Right lobe of liver (tissue), 6 donors: ENCODE results near the gene PTPN4. TPM values are rescaled to one million over a fixed set of nuclear protein-coding genes. Genes with fewer than 3 reads are reported as not detected.

Experiments used
- ATAC-seq, 4 donors: fragments of 200-7000 bp; cut with Tn5 transposase; one replicate each; pipeline ENCODE4 v1.9.1; 2020; ENCODE audit warnings: mild to moderate bottlenecking in 4 of 4, moderate library complexity in 4 of 4
- DNase-seq, 3 donors: peaks; one replicate each; pipeline ENCODE4 v3.0.0-alpha.2; 2020
- H3K27ac ChIP-seq, 3 donors: fragments of 200-600 bp; one replicate each; pipeline ENCODE4 v1.8.0; 2022
- H3K27me3 ChIP-seq, 2 donors: fragments of 200-600 bp; one replicate each; pipeline ENCODE4 v1.8.0; 2022
- H3K36me3 ChIP-seq, 4 donors: fragments of 200-600 bp; sonication (generic) in 1 of 4; one replicate each; pipeline versions ENCODE4 v1.5.1 to v1.8.0; 2017 to 2022; ENCODE audit warnings: control low read depth in 1 of 4
- H3K4me1 ChIP-seq, 4 donors: fragments of 200-600 bp; sonication (generic) in 1 of 4; one replicate each; pipeline versions ENCODE4 v1.5.1 to v1.8.0; 2017 to 2022; ENCODE audit warnings: control low read depth in 1 of 4
- H3K4me3 ChIP-seq, 3 donors: fragments of 200-600 bp; one replicate each; pipeline ENCODE4 v1.8.0; 2022
- H3K9me3 ChIP-seq, 4 donors: fragments of 200-600 bp; sonication (generic) in 1 of 4; one replicate each; pipeline versions ENCODE4 v1.5.1 to v1.8.0; 2017 to 2022; ENCODE audit warnings: control low read depth in 1 of 4
- POLR2A ChIP-seq: fragments of 450-650 bp; IDR thresholded peaks from one replicate; pipeline ENCODE4 v1.6.1; 2017; ENCODE audit warnings: antibody characterized with exemption, mild to moderate bottlenecking
- WGBS: methylation state at CpG from one replicate; pipeline ENCODE4 v1.1.6; 2018; ENCODE audit warnings: low coverage, low lambda C conversion rate; ENCODE audit not compliant: insufficient coverage; ENCODE audit errors: missing lambda C conversion rate; 5-methylcytosine and 5-hydroxymethylcytosine counted together
- intact Hi-C, 2 donors: fragments of 100-400 bp; cut with DNase I; formaldehyde crosslinking; loops; one replicate each; pipeline versions ENCODE4 v1.11.2 to v1.14.1; 2022
- total RNA-seq, 6 experiments: library from RNA; depleted of rRNA in 2 of 6; stranded (reverse); fragments of >200 nt in 2 of 6; fragmentation: NEBNext Ultra II Directional in 3 of 6; extraction: Animal tissue kit (Norgen Biotek cat#: 25700) in 3 of 6; gene quantifications; one replicate each; pipeline versions ENCODE4 v1.1.0 to v1.2.4, GENCODE V29; 2016 to 2023
- TF ChIP-seq, protein P1 (sequence below), 4 donors: fragments of 200-600 bp in 3 of 4; fragments of 450-650 bp in 1 of 4; IDR thresholded peaks; one replicate each; pipeline versions ENCODE4 v1.5.1 to v1.8.0; 2016 to 2022; ENCODE audit warnings: antibody characterized with exemption in 4 of 4, mild to moderate bottlenecking in 2 of 4
- donor health status: DM: no; HTN: yes; CAD: no.
- donor health status: DM: no; HTN: no; CAD: no.
- donor health status: DM: no; HTN: no; CAD: no.
- donor health status: DM: no; HTN: yes; CAD: no.
- donor health status: DM: no; HTN: yes; CAD: no.

PTPN4 gene
- total RNA-seq, 6 experiments from 2014 or later = 8.5 to 19.9 (median 14.8) TPM

DNA sequence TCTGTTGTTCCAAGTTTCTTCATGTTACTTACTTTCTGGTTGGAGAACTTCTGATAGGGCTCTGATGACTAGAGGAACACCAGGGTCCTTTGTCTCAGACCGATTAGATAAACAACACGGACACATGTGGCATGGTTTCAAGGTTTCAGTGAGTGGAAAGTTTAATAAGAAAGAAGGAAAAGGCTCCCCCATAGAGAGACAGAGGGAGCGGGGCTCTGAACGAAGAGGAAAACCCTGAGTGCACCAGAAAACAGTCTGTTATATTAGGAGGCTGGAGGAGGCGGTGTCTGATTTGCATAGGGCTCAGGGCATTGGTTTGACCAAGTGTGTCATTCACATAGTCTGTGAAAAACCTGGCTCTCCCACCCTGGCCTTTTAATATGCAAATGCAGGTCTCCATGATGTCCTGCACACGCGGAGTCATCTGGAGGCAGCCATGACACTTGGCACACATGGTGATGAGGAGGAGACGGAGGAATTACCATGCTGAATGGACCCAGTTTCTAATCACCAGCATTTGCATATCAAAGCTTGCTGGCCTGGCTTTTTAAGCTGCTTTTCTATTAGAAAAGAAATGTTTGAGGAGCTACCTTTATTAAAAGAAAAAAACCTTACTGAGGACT lies 94.2 kb downstream of the PTPN4 start:
- H3K9me3 ChIP-seq = peaks cover 0 to 17% (median 4%) of the 10 kb centered on the region in 4 donors
- WGBS = 89% methylated on average over 8 of the region's 8 CpGs
- H3K4me1 ChIP-seq = peaks cover 0 to 2% (median 0%) of the 10 kb centered on the region in 4 donors
- H3K27ac ChIP-seq = no peak overlapping the region
- no peak for DNase-seq
- intact Hi-C loops = no loop called here
- no peaks in the 10 kb centered on the region for H3K27me3 ChIP-seq
- no peak for TF ChIP-seq POLR2A
- TF ChIP-seq, protein P1, sequence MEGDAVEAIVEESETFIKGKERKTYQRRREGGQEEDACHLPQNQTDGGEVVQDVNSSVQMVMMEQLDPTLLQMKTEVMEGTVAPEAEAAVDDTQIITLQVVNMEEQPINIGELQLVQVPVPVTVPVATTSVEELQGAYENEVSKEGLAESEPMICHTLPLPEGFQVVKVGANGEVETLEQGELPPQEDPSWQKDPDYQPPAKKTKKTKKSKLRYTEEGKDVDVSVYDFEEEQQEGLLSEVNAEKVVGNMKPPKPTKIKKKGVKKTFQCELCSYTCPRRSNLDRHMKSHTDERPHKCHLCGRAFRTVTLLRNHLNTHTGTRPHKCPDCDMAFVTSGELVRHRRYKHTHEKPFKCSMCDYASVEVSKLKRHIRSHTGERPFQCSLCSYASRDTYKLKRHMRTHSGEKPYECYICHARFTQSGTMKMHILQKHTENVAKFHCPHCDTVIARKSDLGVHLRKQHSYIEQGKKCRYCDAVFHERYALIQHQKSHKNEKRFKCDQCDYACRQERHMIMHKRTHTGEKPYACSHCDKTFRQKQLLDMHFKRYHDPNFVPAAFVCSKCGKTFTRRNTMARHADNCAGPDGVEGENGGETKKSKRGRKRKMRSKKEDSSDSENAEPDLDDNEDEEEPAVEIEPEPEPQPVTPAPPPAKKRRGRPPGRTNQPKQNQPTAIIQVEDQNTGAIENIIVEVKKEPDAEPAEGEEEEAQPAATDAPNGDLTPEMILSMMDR (IDR thresholded peaks at IDR 0.05) = no peak
- no peak overlapping the region for H3K4me3 ChIP-seq
- ATAC-seq = no peak
- H3K36me3 ChIP-seq = no peaks in the 10 kb centered on the region

DNA sequence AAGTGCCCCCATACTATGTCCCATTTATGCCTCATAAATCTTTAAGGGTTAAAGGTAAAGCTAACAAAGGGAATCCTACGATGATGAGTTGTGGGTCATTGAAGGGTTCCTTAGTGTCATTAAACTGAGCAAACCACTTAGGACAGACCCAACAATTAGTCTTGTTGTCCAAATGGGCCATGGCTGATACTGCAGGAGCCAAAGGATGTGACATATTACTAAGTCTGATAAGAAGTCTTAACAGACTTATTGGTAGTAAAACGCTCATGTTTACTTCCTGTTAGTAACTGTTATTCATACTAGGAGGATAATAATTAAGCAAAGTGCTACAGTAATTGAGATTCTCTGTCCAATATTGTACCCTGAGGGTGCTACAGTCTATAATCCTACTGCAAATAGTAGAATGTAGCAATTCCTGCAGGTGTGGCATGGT lies 96.8 kb downstream of the PTPN4 start:
- peaks cover 0 to 2% (median 0%) of the 10 kb centered on the region in 4 donors for H3K4me1 ChIP-seq
- intact Hi-C loops = no loop called here
- TF ChIP-seq, protein P1 (IDR thresholded peaks at IDR 0.05) = no peak
- TF ChIP-seq POLR2A = no peak
- no peak overlapping the region for H3K27ac ChIP-seq
- H3K4me3 ChIP-seq = no peak overlapping the region
- H3K9me3 ChIP-seq = peaks cover 0 to 15% (median 4%) of the 10 kb centered on the region in 4 donors
- ATAC-seq = peak in 1 of 4 donors; percentile 27
- WGBS = 42% methylated on average over 2 of the region's 2 CpGs
- no peak for DNase-seq
- no peaks in the 10 kb centered on the region for H3K27me3 ChIP-seq
- no peaks in the 10 kb centered on the region for H3K36me3 ChIP-seq

DNA sequence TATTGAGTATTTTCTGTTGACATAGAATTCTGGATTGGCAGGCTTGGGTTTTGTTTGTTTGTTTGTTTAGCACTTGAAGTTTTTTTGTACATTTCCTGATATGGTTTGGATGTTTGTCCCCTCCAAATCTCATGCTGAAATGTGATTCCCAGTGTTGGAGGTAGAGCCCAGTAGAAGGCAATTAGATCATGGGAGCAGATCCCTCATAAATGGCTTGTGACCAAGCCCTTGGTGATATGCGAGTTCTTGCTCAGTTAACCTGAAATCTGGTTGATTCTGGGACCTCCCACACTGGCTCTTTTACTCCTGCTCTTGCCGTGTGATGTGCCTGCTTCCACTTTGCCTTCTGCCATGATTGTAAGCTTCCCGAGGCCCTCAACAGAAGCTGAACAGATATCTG lies 98.0 kb downstream of the PTPN4 start:
- no peaks in the 10 kb centered on the region for H3K27me3 ChIP-seq

DNA sequence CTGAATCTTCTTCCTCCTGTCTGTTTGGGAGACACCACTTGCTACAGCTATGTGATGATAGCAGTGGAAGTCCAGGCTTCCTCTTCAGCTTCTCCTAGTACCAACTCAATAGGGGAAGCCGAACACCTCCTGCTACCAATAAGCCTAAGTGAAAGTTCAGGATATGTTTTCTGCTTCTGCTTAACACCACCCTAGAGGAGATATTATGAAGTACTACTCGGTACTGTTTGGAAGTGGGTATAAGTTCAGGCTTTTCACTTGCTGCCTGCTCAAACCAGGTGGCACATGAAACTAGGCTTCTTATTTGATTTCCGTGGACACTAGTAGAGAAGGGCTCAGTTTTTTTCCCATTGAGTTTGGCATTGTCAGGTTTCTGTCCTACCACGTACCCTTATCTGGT lies 99.8 kb downstream of the PTPN4 start:
- intact Hi-C loops = no loop called here
- no peak for ATAC-seq

More for the DNA sequence above, 98.0 kb downstream of the PTPN4 start:
- no peak overlapping the region for H3K27ac ChIP-seq
- ATAC-seq = no peak
- H3K4me1 ChIP-seq = peaks cover 0 to 11% (median 3%) of the 10 kb centered on the region in 4 donors
- intact Hi-C loops = no loop called here
- H3K9me3 ChIP-seq = peaks cover 0 to 5% (median 0%) of the 10 kb centered on the region in 4 donors
- H3K4me3 ChIP-seq = no peak overlapping the region
- WGBS = 92% methylated on average over 2 of the region's 3 CpGs
- TF ChIP-seq POLR2A = no peak
- TF ChIP-seq, protein P1 (IDR thresholded peaks at IDR 0.05) = no peak
- no peaks in the 10 kb centered on the region for H3K36me3 ChIP-seq
- no peak for DNase-seq

More for the DNA sequence above, 99.8 kb downstream of the PTPN4 start:
- no peak for DNase-seq
- WGBS = 53% methylated on average over 3 of the region's 4 CpGs
- H3K27ac ChIP-seq = no peak overlapping the region
- H3K9me3 ChIP-seq = no peaks in the 10 kb centered on the region
- no peaks in the 10 kb centered on the region for H3K27me3 ChIP-seq
- peaks cover 0 to 11% (median 3%) of the 10 kb centered on the region in 4 donors for H3K4me1 ChIP-seq
- TF ChIP-seq POLR2A = no peak
- TF ChIP-seq, protein P1 (IDR thresholded peaks at IDR 0.05) = no peak
- H3K4me3 ChIP-seq = no peak overlapping the region
- no peaks in the 10 kb centered on the region for H3K36me3 ChIP-seq
